Stimulated activated naive B cell treated with anti-CD40 and anti-IgM and Interleukin-4, amounts not matched to agents 10 μg/mL and 1 μg/mL and 100 μg/mL, for 72 hours (primary cell): ENCODE results near the gene RIN1.
"Not testable (repeated sequence)": the region's sequence is repeated elsewhere in the genome, so short reads cannot be mapped to it uniquely, and the experiment has no call there.

Experiments used
- ATAC-seq, 2 donors: fragments of 150-1000 bp; cut with Tn5 transposase; replicated peaks; 2 replicates each; pipeline ENCODE4 v1.10.0; 2021; ENCODE audit warnings: moderate library complexity in 1 of 2
- DNase-seq: peaks from one replicate; pipeline ENCODE4 v3.0.0; 2021
- H3K27ac Mint-ChIP-seq: one replicate; pipeline ENCODE4 v1.8.0; 2022; ENCODE audit warnings: mild to moderate bottlenecking, mixed read lengths
- H3K27me3 Mint-ChIP-seq, 2 donors: one replicate each; pipeline ENCODE4 v1.8.0; 2022; ENCODE audit warnings: mixed read lengths in 2 of 2
- H3K36me3 Mint-ChIP-seq, 2 donors: one replicate each; pipeline ENCODE4 v1.8.0; 2022; ENCODE audit warnings: mixed read lengths in 2 of 2, mild to moderate bottlenecking in 1 of 2
- H3K4me1 Mint-ChIP-seq, 2 donors: one replicate each; pipeline ENCODE4 v1.8.0; 2022; ENCODE audit warnings: mixed read lengths in 2 of 2, mild to moderate bottlenecking in 1 of 2
- H3K4me3 Mint-ChIP-seq, 2 donors: one replicate each; pipeline ENCODE4 v1.8.0; 2022; ENCODE audit warnings: mild to moderate bottlenecking in 2 of 2, mixed read lengths in 2 of 2, moderate library complexity in 1 of 2
- H3K9me3 Mint-ChIP-seq, 2 donors: one replicate each; pipeline ENCODE4 v1.8.0; 2022; ENCODE audit warnings: mixed read lengths in 2 of 2, mild to moderate bottlenecking in 1 of 2

RIN1 gene, protein sequence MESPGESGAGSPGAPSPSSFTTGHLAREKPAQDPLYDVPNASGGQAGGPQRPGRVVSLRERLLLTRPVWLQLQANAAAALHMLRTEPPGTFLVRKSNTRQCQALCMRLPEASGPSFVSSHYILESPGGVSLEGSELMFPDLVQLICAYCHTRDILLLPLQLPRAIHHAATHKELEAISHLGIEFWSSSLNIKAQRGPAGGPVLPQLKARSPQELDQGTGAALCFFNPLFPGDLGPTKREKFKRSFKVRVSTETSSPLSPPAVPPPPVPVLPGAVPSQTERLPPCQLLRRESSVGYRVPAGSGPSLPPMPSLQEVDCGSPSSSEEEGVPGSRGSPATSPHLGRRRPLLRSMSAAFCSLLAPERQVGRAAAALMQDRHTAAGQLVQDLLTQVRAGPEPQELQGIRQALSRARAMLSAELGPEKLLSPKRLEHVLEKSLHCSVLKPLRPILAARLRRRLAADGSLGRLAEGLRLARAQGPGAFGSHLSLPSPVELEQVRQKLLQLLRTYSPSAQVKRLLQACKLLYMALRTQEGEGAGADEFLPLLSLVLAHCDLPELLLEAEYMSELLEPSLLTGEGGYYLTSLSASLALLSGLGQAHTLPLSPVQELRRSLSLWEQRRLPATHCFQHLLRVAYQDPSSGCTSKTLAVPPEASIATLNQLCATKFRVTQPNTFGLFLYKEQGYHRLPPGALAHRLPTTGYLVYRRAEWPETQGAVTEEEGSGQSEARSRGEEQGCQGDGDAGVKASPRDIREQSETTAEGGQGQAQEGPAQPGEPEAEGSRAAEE

GRCh38 chr11:66336234-66337102 lies at the start of gene RIN1:
Gene RIN1 (minus strand): TSS chr11:66336434. CDS start chr11:66336402, 32 bp downstream.
- Mint-ChIP-seq H3K4me1 (peaks cover 20 to 34% of the 10 kb centered on the region in 2 donors), H3K9me3 (no peaks in the 10 kb centered on the region), H3K27me3 (peaks cover 10 to 18% of the 10 kb centered on the region in 2 donors), H3K36me3 (peaks cover 36 to 37% of the 10 kb centered on the region in 2 donors), H3K4me3 (peak within 1 kb of the TSS; percentile 62 to 82), H3K27ac (peak within 1 kb of the TSS; percentile 90)
- peak; percentile 86 to 88 for ATAC-seq
- DNase-seq, result peak; percentile 60

- not testable (repeated sequence) for H3K4me1 Mint-ChIP-seq, DNase-seq, H3K9me3 Mint-ChIP-seq, H3K4me3 Mint-ChIP-seq, ATAC-seq, H3K27me3 Mint-ChIP-seq, H3K36me3 Mint-ChIP-seq, H3K27ac Mint-ChIP-seq
Measured at GRCh38 chr11:66384316-66384715, 48.1 kb upstream of the RIN1 start.

- ATAC-seq, H3K27ac Mint-ChIP-seq, H3K9me3 Mint-ChIP-seq: not testable (repeated sequence)
Measured at GRCh38 chr11:66380264-66380663, 44.0 kb upstream of the RIN1 start.

GRCh38 chr11:66373690-66374287 lies 37.6 kb upstream of the RIN1 start:
- not testable (repeated sequence) for H3K9me3 Mint-ChIP-seq, H3K4me3 Mint-ChIP-seq, DNase-seq, H3K27ac Mint-ChIP-seq, ATAC-seq, H3K27me3 Mint-ChIP-seq
- Mint-ChIP-seq H3K36me3 (peaks cover 8 to 11% of the 10 kb centered on the region in 2 donors), H3K4me1 (peaks cover 10 to 21% of the 10 kb centered on the region in 2 donors)

More at GRCh38 chr11:66380264-66380663, 44.0 kb upstream of the RIN1 start:
- not testable (repeated sequence) for H3K27me3 Mint-ChIP-seq, DNase-seq, H3K4me3 Mint-ChIP-seq, H3K4me1 Mint-ChIP-seq, H3K36me3 Mint-ChIP-seq

DNA sequence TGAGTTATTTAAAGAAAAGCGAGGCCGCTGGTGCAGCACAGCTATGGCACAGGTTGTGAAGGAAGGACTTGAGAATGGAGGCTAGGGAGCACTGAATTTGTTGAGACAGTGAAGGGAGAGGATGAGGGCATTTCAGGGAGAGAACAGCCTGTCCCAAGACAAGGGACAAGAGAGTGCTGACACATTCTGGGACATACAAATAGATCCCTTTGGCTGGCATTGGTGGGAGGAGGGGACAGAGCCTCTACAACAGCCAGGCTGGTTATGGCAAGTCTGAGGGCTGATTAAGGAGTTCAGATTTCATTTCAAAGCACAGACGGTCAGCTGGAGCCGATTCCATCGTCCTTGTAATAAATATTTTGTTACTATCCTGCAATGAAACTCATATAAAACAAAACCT lies 37.0 kb upstream of the RIN1 start:
- Mint-ChIP-seq H3K27ac (no peak overlapping the region), H3K36me3 (peaks cover 10 to 14% of the 10 kb centered on the region in 2 donors), H3K4me1 (peaks cover 11 to 27% of the 10 kb centered on the region in 2 donors), H3K4me3 (no peak overlapping the region), H3K9me3 (no peaks in the 10 kb centered on the region), H3K27me3 (peaks cover 0 to 5% of the 10 kb centered on the region in 2 donors)
- no peak for DNase-seq
- no peak for ATAC-seq

DNA sequence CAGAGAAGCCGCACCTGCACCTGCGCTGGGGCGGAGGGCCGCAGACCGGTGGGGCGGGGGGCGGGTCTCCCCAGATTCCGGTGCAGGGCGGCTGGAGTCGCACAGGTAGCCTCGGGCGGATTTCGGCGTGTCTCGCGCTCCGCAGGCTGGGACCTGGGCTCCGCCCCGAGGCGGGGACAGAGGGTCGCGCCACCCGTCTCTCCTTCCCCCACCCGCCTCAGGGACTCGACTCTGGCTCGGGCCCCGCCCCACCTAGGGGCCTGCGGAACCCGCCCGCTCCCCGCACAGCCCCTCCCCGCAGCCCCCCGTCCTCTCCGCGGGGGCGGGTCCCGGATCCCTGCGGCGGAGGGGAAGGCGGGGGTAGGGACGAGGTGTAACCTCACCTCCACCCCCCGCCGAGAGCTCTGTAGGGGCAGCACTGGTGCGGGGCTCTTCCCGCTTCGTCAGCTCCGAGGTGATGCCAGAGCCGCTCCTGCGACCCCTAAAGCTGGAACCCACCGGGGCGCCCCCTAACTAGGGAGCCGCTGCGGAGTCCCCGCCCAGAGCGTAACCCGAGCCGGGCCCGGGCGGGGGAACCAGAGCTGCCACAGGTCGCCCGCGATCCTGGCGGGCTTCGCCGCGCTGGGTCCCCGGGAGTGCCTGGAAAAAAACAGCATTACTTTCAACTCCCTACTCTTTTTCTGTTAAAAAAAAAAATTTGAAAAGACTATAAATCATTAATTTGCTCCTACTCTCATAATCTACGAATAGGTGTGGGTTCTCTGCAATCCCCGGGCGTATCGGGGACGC lies 35.6 kb upstream of the RIN1 start, which contains the start of gene SLC29A2:
TSS of gene SLC29A2 (minus strand) at position 134 of the 789 bp plus-strand sequence. CDS start 169 bp downstream, outside the sequence.
- peak within 1 kb of the TSS; percentile 85 to 87 for H3K4me3 Mint-ChIP-seq
- H3K27ac Mint-ChIP-seq, result peak within 1 kb of the TSS; percentile 92
- DNase-seq (peak; percentile 75), ATAC-seq (peak; percentile 87 to 88)
- peaks cover 0 to 3% of the 10 kb centered on the region in 2 donors for H3K27me3 Mint-ChIP-seq
- peaks cover 12 to 30% of the 10 kb centered on the region in 2 donors for H3K4me1 Mint-ChIP-seq
- H3K9me3 Mint-ChIP-seq, result no peaks in the 10 kb centered on the region
- H3K36me3 Mint-ChIP-seq, result peaks cover 12 to 22% of the 10 kb centered on the region in 2 donors

- peaks cover 20 to 28% of the 10 kb centered on the region in 2 donors for H3K36me3 Mint-ChIP-seq
- no peaks in the 10 kb centered on the region for H3K9me3 Mint-ChIP-seq
- H3K4me3 Mint-ChIP-seq, result no peak overlapping the region
- peaks cover 12 to 30% of the 10 kb centered on the region in 2 donors for H3K4me1 Mint-ChIP-seq
- DNase-seq (no peak), ATAC-seq (no peak)
- H3K27ac Mint-ChIP-seq, result peak overlapping the region; percentile 17
- no peaks in the 10 kb centered on the region for H3K27me3 Mint-ChIP-seq
Measured at GRCh38 chr11:66369073-66369894, 33.0 kb upstream of the RIN1 start.

DNA sequence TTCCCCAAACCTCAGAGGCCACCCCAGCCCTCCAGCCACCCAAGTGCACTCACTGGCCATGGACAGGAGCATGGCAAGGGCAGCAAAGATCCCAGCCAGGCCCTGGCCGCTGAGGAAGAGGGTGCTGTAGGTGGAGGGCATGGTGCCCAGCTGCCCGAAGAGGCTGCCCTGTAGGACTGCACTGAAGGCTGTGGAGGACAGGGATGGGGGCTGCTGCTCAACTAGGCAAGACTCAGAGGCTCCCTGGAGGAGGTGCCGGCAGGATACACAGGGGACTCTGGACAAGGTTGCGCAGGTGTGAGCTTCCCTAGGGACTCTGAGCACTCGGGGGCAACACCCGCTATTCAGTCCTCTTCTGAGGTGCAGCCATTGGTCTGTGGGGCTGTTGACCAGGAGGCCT lies 32.2 kb upstream of the RIN1 start:
- H3K27me3 Mint-ChIP-seq, result no peaks in the 10 kb centered on the region
- H3K4me3 Mint-ChIP-seq, result no peak overlapping the region
- H3K9me3 Mint-ChIP-seq, result no peaks in the 10 kb centered on the region
- H3K27ac Mint-ChIP-seq, result no peak overlapping the region
- DNase-seq (no peak), ATAC-seq (no peak)
- H3K4me1 Mint-ChIP-seq, result peaks cover 12 to 30% of the 10 kb centered on the region in 2 donors
- H3K36me3 Mint-ChIP-seq, result peaks cover 25 to 36% of the 10 kb centered on the region in 2 donors

DNA sequence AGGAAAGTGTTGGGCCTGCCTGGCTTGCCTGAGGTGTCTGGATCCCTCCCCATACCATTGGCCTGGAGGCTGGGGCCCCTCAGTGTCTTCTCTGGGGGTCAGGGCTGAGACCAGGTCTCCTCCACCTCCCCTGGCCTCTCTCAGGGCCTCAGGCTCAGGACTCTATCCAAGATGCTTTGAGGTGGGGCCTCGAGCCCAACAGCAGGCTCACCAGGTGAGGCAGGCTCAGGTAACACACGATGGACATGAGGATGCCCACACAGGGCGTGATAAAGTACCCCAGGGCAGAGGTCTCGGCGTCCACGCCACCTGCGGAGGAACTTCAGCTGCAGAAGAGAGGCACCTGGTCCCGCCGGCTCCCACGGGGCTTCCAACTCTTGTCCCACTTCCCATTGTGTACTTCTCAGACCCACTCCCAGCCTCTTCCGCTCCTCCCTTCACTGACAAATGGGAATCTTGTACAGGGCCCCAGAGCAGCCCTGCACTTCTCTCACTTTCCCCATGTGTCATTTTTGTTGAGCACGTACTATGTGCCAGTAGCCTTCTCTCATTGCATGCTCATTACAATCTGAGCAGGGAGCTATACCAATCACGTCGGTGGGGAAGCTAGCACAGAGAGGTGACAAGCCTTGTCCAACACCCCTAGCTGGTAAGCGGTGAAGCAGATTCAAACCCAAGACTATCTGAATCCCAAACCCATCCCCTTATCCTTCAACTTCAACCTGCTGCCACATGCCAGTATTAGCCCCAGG lies 31.5 kb upstream of the RIN1 start:
- peaks cover 25 to 37% of the 10 kb centered on the region in 2 donors for H3K36me3 Mint-ChIP-seq
- no peaks in the 10 kb centered on the region for H3K27me3 Mint-ChIP-seq
- peaks cover 12 to 30% of the 10 kb centered on the region in 2 donors for H3K4me1 Mint-ChIP-seq
- H3K27ac Mint-ChIP-seq, result no peak overlapping the region
- no peak for ATAC-seq
- no peak for DNase-seq
- H3K4me3 Mint-ChIP-seq, result no peak overlapping the region
- no peaks in the 10 kb centered on the region for H3K9me3 Mint-ChIP-seq

DNA sequence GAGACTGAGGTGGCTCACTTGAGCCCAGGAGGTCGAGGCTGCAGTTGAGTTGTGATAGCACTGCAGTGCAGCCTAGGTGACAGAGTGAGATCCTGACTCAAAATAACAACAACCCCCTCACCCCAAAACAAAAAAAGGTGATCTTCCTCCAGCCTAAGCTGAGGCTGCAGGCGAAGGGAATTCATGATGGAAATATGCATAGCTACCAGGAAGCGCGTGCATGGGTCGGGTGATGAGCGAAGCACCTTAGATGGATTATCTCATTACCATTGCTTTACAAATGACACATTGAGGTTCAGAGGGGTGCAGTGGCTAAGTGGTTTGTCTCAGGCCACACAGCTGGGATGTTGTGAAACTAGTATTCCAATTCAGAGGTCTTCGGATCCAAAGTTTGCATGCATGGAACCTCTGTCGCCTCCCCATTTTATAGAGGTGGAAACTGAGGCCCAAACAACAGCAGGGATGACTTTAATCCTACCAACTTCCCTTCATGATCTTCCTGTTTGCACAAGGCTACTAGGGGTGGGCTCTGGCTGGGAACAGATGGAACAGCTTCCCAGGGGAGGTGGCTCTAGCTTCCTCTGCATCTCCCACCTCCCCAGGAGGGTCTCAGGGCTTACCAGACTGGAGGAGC lies 30.7 kb upstream of the RIN1 start:
- no peak for ATAC-seq
- peaks cover 31 to 42% of the 10 kb centered on the region in 2 donors for H3K36me3 Mint-ChIP-seq
- peaks cover 12 to 30% of the 10 kb centered on the region in 2 donors for H3K4me1 Mint-ChIP-seq
- H3K27ac Mint-ChIP-seq, result no peak overlapping the region
- no peaks in the 10 kb centered on the region for H3K9me3 Mint-ChIP-seq
- H3K27me3 Mint-ChIP-seq, result no peaks in the 10 kb centered on the region
- H3K4me3 Mint-ChIP-seq, result no peak overlapping the region
- no peak for DNase-seq
